Thyroid gland (tissue), 4 donors: ENCODE data around the gene FEM1C. TPM values are rescaled to one million over a fixed set of nuclear protein-coding genes. Genes with fewer than 3 reads are reported as not detected.

Source experiments
- DNase-seq, 2 donors: peaks; one replicate each; pipeline ENCODE4 v3.0.0-alpha.2; 2019
- H3K27ac ChIP-seq, 3 donors: fragments of 200-600 bp; sonication (generic); 1 replicate in 2 of 3; 2 replicates in 1 of 3; pipeline ENCODE4 v1.5.1; 2016 to 2019; ENCODE audit warnings: mild to moderate bottlenecking in 1 of 3, moderate library complexity in 1 of 3
- H3K27me3 ChIP-seq: fragments of 200-600 bp; sonication (generic); one replicate; pipeline ENCODE4 v1.5.1; 2019
- H3K36me3 ChIP-seq, 2 donors: fragments of 200-600 bp; sonication (generic); one replicate each; pipeline ENCODE4 v1.5.1; 2016 to 2019
- H3K4me1 ChIP-seq, 2 donors: fragments of 200-600 bp; sonication (generic); one replicate each; pipeline ENCODE4 v1.5.1; 2017 to 2019
- H3K4me3 ChIP-seq, 3 donors: fragments of 200-600 bp; sonication (generic); replicated peaks in 1 of 3; 1 replicate in 2 of 3; 2 replicates in 1 of 3; pipeline ENCODE4 v1.5.1; 2016; ENCODE audit warnings: mild to moderate bottlenecking in 1 of 3
- H3K9me3 ChIP-seq: fragments of 200-600 bp; sonication (generic); one replicate; pipeline ENCODE4 v1.5.1; 2017
- POLR2A ChIP-seq, 2 donors: fragments of 450-650 bp; IDR thresholded peaks; one replicate each; pipeline ENCODE4 v1.6.1; 2017; ENCODE audit warnings: antibody characterized with exemption in 2 of 2, mild to moderate bottlenecking in 2 of 2, moderate library complexity in 1 of 2
- WGBS, 2 donors: methylation state at CpG; one replicate each; pipeline ENCODE4 v1.1.5; 2017; 5-methylcytosine and 5-hydroxymethylcytosine counted together
- intact Hi-C: fragments of 100-400 bp; cut with DNase I; formaldehyde crosslinking; loops from one replicate; pipeline ENCODE4 v1.15.1; 2023
- total RNA-seq, 4 donors: library from RNA; depleted of rRNA; stranded (reverse); fragments of >200 nt; gene quantifications; one replicate each; pipeline ENCODE4 v1.2.3, GENCODE V29; 2016
- TF ChIP-seq, protein P1 (sequence below), 6 experiments: fragments of 200-600 bp in 3 of 6; fragments of 450-650 bp in 3 of 6; sonication (generic) in 3 of 6; IDR thresholded peaks; one replicate each; pipeline ENCODE4 v1.5.1; 2016 to 2019; ENCODE audit warnings: antibody characterized with exemption in 6 of 6, mild to moderate bottlenecking in 2 of 6, inconsistent platforms in 1 of 6, moderate library complexity in 1 of 6

Gene FEM1C
- total RNA-seq, 4 donors from 2014 or later: 10.5 to 19.2 (median 14.2) TPM

DNA sequence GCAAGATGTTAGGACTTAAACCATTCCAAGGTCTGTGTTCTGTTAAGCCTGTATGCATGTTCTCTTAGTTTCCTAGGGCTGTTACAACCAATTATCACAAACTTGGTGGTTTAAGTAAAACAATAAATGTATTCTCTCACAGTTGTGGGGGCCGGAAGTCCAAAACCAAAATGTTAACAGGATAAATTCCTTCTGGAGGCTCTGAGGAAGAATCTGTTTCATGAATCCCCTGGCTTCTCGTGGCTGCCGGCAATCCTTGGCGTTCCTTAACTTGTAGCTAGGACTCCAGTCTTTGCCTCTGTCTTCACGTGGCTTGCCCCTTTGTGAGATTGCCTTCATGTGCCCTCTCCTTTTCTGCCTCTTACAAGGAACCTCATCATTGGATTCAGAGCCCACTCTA is 30.4 kb downstream of the FEM1C start:
- H3K27me3 ChIP-seq: no peaks in the 10 kb centered on the region
- no peaks in the 10 kb centered on the region for H3K9me3 ChIP-seq
- no peak overlapping the region for H3K27ac ChIP-seq
- TF ChIP-seq, protein P1, sequence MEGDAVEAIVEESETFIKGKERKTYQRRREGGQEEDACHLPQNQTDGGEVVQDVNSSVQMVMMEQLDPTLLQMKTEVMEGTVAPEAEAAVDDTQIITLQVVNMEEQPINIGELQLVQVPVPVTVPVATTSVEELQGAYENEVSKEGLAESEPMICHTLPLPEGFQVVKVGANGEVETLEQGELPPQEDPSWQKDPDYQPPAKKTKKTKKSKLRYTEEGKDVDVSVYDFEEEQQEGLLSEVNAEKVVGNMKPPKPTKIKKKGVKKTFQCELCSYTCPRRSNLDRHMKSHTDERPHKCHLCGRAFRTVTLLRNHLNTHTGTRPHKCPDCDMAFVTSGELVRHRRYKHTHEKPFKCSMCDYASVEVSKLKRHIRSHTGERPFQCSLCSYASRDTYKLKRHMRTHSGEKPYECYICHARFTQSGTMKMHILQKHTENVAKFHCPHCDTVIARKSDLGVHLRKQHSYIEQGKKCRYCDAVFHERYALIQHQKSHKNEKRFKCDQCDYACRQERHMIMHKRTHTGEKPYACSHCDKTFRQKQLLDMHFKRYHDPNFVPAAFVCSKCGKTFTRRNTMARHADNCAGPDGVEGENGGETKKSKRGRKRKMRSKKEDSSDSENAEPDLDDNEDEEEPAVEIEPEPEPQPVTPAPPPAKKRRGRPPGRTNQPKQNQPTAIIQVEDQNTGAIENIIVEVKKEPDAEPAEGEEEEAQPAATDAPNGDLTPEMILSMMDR (IDR thresholded peaks at IDR 0.05): no peak
- TF ChIP-seq POLR2A (IDR thresholded peaks at IDR 0.05): no peak
- intact Hi-C loops: no loop called here
- no peak overlapping the region for H3K4me3 ChIP-seq
- H3K4me1 ChIP-seq: no peaks in the 10 kb centered on the region
- no peaks in the 10 kb centered on the region for H3K36me3 ChIP-seq
- no peak for DNase-seq
- WGBS, 2 donors: 88 to 93% methylated on average over 5 of the region's 5 CpGs

- no peaks in the 10 kb centered on the region for H3K9me3 ChIP-seq
- no peaks in the 10 kb centered on the region for H3K27me3 ChIP-seq
- no peaks in the 10 kb centered on the region for H3K36me3 ChIP-seq
- H3K27ac ChIP-seq: no peak overlapping the region
- 91 to 93% methylated on average over 3 of the region's 3 CpGs for WGBS, 2 donors
- intact Hi-C loops: no loop called here
- no peak overlapping the region for H3K4me3 ChIP-seq
- no peaks in the 10 kb centered on the region for H3K4me1 ChIP-seq
- TF ChIP-seq, protein P1 (IDR thresholded peaks at IDR 0.05): no peak
- DNase-seq: no peak
Observed at GRCh38 chr5:115511632-115512031, 32.9 kb downstream of the FEM1C start.

- intact Hi-C loops: no loop called here
- H3K36me3 ChIP-seq: no peaks in the 10 kb centered on the region
Observed at GRCh38 chr5:115510145-115510645, 34.4 kb downstream of the FEM1C start.

GRCh38 chr5:115509547-115509946 is 35.0 kb downstream of the FEM1C start:
- DNase-seq: no peak
- no peak overlapping the region for H3K27ac ChIP-seq
- 91% methylated on average over 2 of the region's 2 CpGs for WGBS, 2 donors
- no peak overlapping the region for H3K4me3 ChIP-seq
- H3K9me3 ChIP-seq: no peaks in the 10 kb centered on the region
- H3K36me3 ChIP-seq: no peaks in the 10 kb centered on the region
- intact Hi-C loops: no loop called here
- TF ChIP-seq, protein P1 (IDR thresholded peaks at IDR 0.05): no peak
- TF ChIP-seq POLR2A (IDR thresholded peaks at IDR 0.05): no peak
- no peaks in the 10 kb centered on the region for H3K4me1 ChIP-seq
- no peaks in the 10 kb centered on the region for H3K27me3 ChIP-seq

More at GRCh38 chr5:115510145-115510645, 34.4 kb downstream of the FEM1C start:
- DNase-seq: no peak
- H3K27me3 ChIP-seq: no peaks in the 10 kb centered on the region
- no peaks in the 10 kb centered on the region for H3K4me1 ChIP-seq
- TF ChIP-seq, protein P1 (IDR thresholded peaks at IDR 0.05): no peak
- TF ChIP-seq POLR2A (IDR thresholded peaks at IDR 0.05): no peak
- no peak overlapping the region for H3K4me3 ChIP-seq
- H3K27ac ChIP-seq: no peak overlapping the region
- no peaks in the 10 kb centered on the region for H3K9me3 ChIP-seq
- 0 to 52% methylated on average over 1 of the region's 1 CpG for WGBS, 2 donors

- H3K36me3 ChIP-seq: no peaks in the 10 kb centered on the region
- no peak overlapping the region for H3K27ac ChIP-seq
- TF ChIP-seq POLR2A (IDR thresholded peaks at IDR 0.05): no peak
- TF ChIP-seq, protein P1 (IDR thresholded peaks at IDR 0.05): no peak
- WGBS, 2 donors: 88 to 92% methylated on average over 2 of the region's 2 CpGs
- H3K4me3 ChIP-seq: no peak overlapping the region
- no peaks in the 10 kb centered on the region for H3K27me3 ChIP-seq
- no peak for DNase-seq
- intact Hi-C loops: no loop called here
- no peaks in the 10 kb centered on the region for H3K4me1 ChIP-seq
- no peaks in the 10 kb centered on the region for H3K9me3 ChIP-seq
Observed at GRCh38 chr5:115507681-115508080, 36.9 kb downstream of the FEM1C start.
